ENCODE results near the gene RFXAP.

Gene RFXAP

DNA sequence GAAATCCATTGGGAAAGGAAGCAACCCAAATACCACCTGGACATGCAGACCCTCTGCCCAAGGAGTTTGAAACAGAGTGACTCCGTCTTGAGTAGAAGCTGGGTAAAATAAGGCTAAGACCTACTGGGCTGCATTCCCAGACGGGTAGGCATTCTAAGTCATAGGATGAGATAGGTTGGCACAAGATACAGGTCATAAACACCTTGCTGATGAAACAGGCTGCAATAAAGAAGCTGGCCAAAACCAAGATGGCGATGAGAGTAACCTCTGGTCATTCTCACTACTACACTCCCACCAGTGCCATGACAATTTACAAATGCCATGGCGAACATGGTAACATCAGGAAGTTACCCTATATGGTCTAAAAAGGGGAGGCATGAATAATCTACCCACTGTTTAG lies 40.2 kb downstream of the RFXAP start:
- DNase-seq (ENCODE audit: low read depth): no peak
- H3K4me3 ChIP-seq (ENCODE audit: low read depth, low read length): no peak overlapping the region
- TF ChIP-seq CTCF (IDR thresholded peaks at IDR 0.05; ENCODE audit: low read depth, low read length, missing control alignments): no peak

DNA sequence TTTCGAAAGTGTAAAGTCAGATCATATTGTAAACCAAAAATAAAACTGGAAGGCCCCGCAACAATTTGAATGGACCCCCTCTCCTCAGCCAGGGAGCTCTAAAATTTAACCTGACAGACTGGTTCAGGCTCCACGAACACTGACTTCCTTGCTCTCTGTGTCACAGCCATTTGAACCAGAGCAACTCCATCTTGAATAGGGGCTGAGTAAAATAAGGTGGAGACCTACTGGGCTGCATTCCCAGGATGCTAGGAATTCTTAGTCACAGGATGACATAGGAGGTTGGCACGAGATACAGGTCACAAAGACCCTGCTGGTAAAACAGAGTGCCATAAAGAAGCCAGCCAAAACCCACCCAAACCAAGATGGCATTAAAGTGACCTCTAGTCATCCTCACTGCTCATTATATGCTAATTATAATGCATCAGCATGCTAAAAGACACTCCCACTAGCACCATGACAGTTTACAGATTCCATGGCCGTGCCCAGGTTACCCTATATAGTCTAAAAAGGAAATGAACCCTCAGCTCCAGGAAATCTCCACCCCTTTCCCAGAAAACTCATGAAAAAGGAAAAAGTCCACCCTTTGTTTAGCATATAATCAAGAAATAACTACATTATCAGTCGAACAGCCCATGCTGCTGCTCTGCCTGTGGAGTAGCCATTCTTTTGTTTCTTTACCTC lies 43.1 kb downstream of the RFXAP start:
- no peak overlapping the region for H3K4me3 ChIP-seq (ENCODE audit: low read depth, low read length)
- DNase-seq (ENCODE audit: low read depth): no peak
- no peak for TF ChIP-seq CTCF (IDR thresholded peaks at IDR 0.05; ENCODE audit: low read depth, low read length, missing control alignments)

DNA sequence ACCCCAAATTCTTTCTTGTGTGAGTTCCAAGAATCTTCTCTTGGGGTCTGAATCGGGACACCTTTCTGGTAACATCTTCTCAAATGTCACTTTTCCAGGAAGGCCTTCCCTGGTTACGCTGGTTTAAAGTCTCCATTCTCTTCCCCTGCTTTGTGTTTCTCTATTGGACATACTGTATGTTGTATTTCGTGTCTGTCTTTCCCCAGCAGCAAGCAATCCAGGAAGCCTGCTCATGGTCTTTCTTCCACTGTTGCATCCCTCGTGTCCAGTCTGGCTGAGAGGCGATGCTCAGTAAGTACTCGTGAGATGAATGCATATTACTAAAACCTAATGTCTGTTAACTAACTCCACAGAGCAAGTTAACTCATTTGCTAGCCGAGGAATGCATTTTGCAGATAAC lies 43.7 kb downstream of the RFXAP start:
- TF ChIP-seq CTCF (IDR thresholded peaks at IDR 0.05; ENCODE audit: low read depth, low read length, missing control alignments): no peak
- DNase-seq (ENCODE audit: low read depth): no peak
- no peak overlapping the region for H3K4me3 ChIP-seq (ENCODE audit: low read depth, low read length)

DNA sequence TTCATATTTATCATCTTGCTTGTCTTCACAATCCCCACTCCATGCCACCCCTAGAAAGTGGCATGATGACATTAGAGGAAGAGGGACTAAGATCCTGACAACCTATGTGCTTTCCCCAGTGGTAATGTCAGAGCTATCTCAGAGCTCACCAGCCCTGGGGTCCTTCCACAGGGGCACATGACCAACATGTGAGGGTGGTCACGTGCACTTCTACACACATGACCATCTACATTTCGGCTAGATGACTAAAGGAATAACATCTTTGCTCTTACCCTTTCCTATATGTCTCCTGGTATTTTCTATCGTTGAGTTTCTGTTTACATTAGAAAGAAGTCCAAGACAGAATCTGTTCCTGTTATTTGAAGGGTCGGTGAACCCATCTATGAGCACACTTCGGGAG lies 46.2 kb downstream of the RFXAP start:
- no peak overlapping the region for H3K4me3 ChIP-seq (ENCODE audit: low read depth, low read length)
- no peak for TF ChIP-seq CTCF (IDR thresholded peaks at IDR 0.05; ENCODE audit: low read depth, low read length, missing control alignments)
- no peak for DNase-seq (ENCODE audit: low read depth)

- TF ChIP-seq CTCF (IDR thresholded peaks at IDR 0.05; ENCODE audit: low read depth, low read length, missing control alignments): no peak
- DNase-seq (ENCODE audit: low read depth): no peak
Observed at GRCh38 chr13:36866232-36866631, 47.2 kb downstream of the RFXAP start.

DNA sequence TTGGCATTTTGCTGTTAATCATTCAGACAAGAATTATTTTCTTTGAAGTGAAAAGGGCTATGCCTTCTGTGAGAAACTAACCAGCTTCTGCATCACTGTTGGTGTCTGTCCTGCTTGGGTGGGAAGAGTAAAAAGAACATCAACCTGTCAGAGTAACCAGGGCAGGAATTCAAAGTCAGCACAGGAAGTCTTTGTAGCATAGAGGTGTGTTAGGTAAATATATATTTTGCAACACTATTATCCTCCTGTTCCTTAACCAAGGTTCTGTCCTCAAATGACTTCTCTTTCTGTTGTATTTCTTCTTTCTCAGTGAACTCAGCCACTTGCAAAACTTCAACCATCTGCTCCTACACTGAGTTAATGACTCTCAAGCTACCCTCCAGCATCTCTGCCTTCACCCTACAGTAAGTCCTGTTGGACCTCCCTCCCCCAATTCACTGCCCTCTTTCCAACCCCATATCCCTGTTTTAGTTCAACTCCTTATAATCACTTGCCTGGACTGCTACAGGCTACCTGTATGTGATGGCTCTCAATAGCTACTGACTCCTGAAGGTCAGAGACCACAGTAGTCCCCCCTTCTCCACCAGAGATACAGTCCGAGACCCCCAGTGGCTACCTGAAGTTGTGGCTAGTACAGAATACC lies 51.1 kb downstream of the RFXAP start:
- no peak overlapping the region for H3K4me3 ChIP-seq (ENCODE audit: low read depth, low read length)
- no peak for TF ChIP-seq CTCF (IDR thresholded peaks at IDR 0.05; ENCODE audit: low read depth, low read length, missing control alignments)
- no peak for DNase-seq (ENCODE audit: low read depth)

More at GRCh38 chr13:36866232-36866631, 47.2 kb downstream of the RFXAP start:
- no peak overlapping the region for H3K4me3 ChIP-seq (ENCODE audit: low read depth, low read length)

GRCh38 chr13:36872621-36873020 lies 53.6 kb downstream of the RFXAP start:
- no peak overlapping the region for H3K4me3 ChIP-seq (ENCODE audit: low read depth, low read length)
- TF ChIP-seq CTCF (IDR thresholded peaks at IDR 0.05; ENCODE audit: low read depth, low read length, missing control alignments): no peak

More at GRCh38 chr13:36872621-36873020, 53.6 kb downstream of the RFXAP start:
- no peak for DNase-seq (ENCODE audit: low read depth)

Data from GM12864 (cell line).